Tibial nerve (tissue), 4 donors: Measurements from ENCODE around the gene CRTC1.

Experiments
- EP300 ChIP-seq, 2 donors: sonication (generic); formaldehyde crosslinking; IDR thresholded peaks; one replicate each; pipeline ENCODE4 v1.6.1; 2017; ENCODE audit warnings: antibody characterized with exemption in 2 of 2, mild to moderate bottlenecking in 1 of 2
- POLR2A ChIP-seq, 2 donors: fragments of 450-650 bp; IDR thresholded peaks; one replicate each; pipeline ENCODE4 v1.6.1; 2017; ENCODE audit warnings: antibody characterized with exemption in 2 of 2, mild to moderate bottlenecking in 2 of 2, moderate library complexity in 2 of 2
- TF ChIP-seq, protein P1 (sequence below), 5 experiments: fragments of 200-600 bp in 3 of 5; fragments of 450-650 bp in 2 of 5; sonication (generic) in 3 of 5; IDR thresholded peaks; one replicate each; pipeline ENCODE4 v1.5.1; 2016 to 2019; ENCODE audit warnings: antibody characterized with exemption in 5 of 5, mild to moderate bottlenecking in 3 of 5, moderate library complexity in 2 of 5

DNA sequence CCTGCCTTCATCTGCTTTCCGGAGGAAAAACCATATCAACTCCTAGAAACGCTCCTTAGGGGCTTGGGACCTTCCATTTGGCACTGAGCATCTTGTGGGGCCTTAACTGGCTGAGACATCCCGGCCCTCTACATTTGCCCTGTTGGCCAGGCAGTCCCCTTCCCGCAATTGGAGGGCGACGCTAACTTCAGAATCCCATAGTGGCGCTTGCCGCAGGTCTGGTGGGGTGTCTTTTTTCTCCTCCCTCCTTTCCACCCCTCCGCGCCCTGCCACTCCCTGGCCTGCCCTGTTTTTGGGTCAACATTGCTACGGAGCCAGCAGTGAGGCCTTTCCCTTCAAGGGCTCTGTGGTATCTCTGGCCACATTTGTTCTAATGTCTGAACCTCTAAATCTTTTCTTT, 13.6 kb upstream of the CRTC1 start:
- TF ChIP-seq, protein P1, sequence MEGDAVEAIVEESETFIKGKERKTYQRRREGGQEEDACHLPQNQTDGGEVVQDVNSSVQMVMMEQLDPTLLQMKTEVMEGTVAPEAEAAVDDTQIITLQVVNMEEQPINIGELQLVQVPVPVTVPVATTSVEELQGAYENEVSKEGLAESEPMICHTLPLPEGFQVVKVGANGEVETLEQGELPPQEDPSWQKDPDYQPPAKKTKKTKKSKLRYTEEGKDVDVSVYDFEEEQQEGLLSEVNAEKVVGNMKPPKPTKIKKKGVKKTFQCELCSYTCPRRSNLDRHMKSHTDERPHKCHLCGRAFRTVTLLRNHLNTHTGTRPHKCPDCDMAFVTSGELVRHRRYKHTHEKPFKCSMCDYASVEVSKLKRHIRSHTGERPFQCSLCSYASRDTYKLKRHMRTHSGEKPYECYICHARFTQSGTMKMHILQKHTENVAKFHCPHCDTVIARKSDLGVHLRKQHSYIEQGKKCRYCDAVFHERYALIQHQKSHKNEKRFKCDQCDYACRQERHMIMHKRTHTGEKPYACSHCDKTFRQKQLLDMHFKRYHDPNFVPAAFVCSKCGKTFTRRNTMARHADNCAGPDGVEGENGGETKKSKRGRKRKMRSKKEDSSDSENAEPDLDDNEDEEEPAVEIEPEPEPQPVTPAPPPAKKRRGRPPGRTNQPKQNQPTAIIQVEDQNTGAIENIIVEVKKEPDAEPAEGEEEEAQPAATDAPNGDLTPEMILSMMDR (IDR thresholded peaks at IDR 0.05) = no peak
- TF ChIP-seq EP300 (IDR thresholded peaks at IDR 0.05) (no peak), POLR2A (IDR thresholded peaks at IDR 0.05) (no peak)
